Ammon's horn (tissue), 1 donor: Measurements from ENCODE around the gene ABRACL.
"Not testable (repeated sequence)": the region's sequence is repeated elsewhere in the genome, so short reads cannot be mapped to it uniquely, and the experiment has no call there.

Source experiments
- DNase-seq: peaks from one replicate; pipeline ENCODE4 v3.0.0-alpha.2; 2016; ENCODE audit warnings: low spot score

The ABRACL gene, protein sequence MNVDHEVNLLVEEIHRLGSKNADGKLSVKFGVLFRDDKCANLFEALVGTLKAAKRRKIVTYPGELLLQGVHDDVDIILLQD

DNA sequence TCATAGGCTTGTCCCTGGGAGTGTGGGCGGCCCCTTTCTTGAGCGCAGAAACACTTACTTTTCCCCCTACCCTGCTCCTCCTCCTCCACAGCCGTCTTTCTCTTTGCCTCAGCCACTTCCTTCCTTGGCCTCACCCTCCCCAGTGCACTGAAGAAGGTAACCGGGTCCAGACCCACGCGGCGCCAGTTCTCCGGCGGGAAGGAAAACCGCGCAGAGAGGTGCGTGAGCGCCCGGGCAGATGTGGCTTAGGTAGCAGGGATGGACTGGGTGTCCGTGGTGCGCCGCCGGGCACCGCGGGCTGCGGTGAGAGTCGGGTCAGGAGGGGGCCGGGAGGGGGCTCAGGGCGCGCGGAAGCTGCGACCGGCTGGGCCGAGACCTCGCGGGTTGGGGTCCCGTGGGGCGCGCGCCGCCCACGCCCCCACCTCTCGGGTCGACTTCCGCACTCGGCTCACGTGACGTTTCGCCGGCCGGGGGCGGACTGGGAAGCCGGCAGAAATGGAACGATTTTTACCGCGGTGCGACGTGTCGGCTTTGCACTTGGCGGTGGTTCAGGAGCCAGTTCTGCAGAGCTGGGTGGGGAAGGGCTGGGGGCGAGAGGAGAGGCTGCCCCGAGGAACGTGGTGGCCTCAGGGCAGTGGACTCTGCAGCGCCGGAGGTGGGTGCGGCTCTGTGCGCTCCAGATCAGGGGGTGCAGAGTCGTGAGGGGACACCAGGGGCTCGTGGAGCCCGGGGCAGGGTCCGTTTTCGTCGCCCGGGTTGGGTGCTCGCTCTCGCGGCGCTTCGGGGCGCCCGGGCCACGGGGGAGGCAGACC lies at the start of gene ABRACL:
ABRACL (plus strand) TSS at position 88 of the 812 bp plus-strand sequence. CDS start 5,416 bp downstream, outside the sequence.
- DNase-seq: peak; percentile 47

- DNase-seq: no peak
Observed at GRCh38 chr6:138979365-138979764, 49.2 kb upstream of the ABRACL start.

DNA sequence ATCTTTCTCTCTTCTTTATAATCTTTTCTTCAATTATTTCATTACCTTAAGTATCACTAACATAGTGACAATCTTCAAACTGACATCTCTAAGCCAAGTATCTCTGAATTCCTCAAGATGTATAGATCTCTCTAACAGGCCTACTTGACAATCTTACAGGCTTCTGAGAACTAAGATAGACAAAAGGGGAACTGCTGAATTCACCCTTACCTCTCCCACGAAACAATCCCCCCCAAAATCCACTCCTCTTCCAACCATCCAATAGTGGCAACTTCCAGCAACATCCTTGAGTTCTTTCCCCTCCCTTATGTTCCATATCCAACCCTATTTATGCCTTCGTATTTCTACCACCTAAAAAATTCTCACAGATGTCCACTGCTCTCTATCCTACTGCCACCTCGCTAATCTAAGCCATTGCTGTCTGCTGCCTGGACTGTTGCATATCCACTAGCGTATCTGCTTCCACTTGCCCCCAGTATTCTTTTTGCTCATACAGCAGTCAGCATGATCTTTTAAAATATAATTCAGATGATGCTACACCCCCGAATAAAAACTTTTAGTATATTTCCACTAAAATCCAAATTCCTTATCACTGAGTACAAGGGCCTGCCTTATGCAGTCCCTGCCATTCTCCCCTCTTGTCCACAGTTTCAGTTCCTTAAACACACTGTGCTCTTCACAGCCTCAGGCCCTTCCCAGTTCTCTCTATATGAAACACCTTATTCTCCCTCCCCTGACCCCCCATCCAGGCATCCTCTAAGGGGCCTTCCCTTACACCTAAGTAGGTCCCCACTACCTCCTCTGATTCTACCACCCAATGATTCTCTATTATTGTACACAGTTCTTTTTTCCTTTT lies 48.5 kb upstream of the ABRACL start:
- DNase-seq: no peak

GRCh38 chr6:138981416-138981815 lies 47.1 kb upstream of the ABRACL start:
- no peak for DNase-seq

GRCh38 chr6:138986578-138986977 lies 42.0 kb upstream of the ABRACL start:
- no peak for DNase-seq

GRCh38 chr6:138987080-138987642 lies 41.4 kb upstream of the ABRACL start:
- peak; percentile 25 for DNase-seq

DNA sequence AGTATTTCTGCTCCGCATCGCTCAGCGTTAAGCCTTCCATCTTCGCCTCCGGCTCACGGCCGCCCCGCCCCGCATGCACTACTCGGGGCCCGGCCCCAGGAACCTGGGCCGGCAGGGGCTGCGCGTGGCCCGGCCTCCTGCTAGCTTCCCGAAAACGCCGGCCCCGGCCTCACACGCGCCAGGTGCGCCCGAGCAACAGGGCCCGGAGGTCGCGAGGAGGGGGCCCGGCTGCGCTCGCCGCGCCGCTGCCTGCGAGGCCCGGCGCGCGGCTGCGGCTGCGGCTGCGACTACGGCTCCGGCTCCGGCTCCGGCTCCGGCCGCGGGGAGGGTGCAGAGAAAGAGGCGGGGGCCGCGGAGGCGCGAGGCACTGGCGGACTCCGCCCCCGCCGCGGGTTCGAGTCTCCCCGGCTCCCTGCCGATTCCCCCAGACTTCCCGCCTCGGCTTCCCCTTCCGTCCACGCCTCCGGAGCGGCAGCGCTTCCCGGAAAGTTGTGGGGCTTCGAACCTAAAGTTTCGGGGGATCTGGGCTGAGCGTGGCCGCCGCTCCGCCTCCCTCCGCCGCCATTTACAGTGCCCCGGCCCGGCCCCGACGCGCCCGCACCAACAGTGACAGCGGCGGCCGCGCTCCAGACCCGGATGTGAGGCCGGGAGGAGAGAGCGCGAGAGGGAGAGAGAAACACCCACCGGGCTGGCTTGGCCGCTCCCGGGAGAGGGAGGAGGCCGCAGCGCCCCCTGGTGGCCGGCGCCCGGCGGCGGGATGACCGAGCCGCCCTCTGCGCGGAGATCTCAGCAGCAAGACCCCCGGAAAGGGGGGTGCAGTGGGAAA lies 40.7 kb upstream of the ABRACL start, which contains the start of gene REPS1:
REPS1 (minus strand) TSS at position 611 of the 826 bp plus-strand sequence; CDS start at position 40, 571 bp downstream.
- DNase-seq: peak; percentile 88

- no peak for DNase-seq
Observed at GRCh38 chr6:138988469-138988834, 40.1 kb upstream of the ABRACL start.

DNA sequence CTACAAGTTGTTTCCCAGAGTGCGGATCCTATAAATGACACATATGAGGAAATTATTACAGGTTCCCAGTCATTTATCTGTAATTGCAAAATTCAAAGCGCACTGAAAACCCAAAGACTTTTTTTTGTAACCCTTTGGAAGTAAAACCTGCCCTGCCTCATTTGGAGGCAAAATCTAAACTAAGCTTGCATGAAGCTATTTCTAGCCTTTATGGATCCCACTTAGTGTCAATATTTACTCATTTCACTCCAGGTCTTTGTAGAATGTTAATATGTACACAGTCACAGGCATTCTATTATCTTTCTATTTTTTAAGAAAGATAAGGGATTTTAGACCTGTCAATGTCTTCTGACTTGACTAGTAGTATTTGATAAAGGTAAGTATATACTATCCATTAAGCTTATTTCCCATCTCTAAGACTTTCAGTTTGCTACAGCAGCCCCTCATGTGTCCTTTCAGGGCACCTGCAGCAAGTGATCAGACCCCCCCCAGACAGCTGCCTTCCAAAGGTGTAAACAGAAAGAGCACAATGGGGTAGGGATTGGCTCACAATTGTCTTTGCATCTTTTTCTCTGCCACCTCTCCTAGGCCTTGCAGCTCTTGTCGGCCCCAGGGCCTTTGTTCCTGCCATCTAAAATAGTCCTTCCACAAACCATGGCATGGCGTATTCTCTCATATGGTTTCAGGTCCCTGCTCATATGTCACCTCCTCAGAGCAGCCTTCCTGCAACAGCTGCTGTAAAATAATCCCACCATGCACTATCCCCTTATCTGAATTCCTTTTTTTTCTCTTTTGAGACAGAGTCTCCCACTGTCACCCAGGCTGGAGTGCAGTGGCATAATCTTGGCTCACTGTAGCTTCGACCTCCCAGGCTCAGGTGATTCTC lies 39.2 kb upstream of the ABRACL start:
- DNase-seq: no peak

DNA sequence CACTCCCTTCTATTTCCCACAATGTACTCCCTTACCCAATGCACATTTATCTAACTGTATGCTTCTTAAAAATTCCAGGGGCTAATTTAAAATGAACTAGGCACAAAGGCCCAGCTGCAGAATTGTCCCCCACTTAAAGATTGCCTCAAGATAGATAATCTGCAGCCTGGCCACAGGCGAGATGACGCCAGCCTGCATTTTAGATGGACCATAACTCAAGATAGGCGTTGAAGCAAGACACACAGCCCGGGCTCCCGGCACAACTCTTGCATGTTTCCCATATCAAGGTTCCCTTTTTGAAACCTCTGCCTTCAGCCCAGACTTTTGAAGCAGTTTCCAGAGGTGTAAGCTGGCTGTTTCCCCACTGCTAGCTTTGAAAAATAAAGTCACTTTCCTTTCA lies 37.3 kb upstream of the ABRACL start:
- no peak for DNase-seq

GRCh38 chr6:138992965-138993364 lies 35.6 kb upstream of the ABRACL start:
- not testable (repeated sequence) for DNase-seq

DNA sequence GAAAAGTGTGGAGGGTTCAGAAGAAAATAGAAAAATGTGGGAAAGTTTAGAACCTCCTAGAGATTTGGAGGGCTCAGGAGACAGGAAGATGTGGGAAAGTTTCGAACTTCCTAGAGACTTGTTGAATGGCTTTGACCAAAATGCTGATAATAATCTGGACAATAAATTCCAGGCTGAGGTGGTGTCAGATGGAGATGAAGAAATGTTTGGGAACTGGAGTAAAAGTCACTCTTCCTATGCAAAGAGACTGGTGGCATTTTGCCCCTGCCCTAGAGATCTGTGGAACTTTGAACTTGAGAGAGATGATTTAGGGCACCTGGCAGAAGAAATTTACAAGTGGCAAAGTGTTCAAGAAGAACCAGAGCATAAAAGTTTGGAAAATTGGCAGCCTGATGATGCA lies 35.1 kb upstream of the ABRACL start:
- DNase-seq: not testable (repeated sequence)

- no peak for DNase-seq
Observed at GRCh38 chr6:138996524-138996923, 32.0 kb upstream of the ABRACL start.

- no peak for DNase-seq
Observed at GRCh38 chr6:138997136-138997535, 31.4 kb upstream of the ABRACL start.

- DNase-seq: no peak
Observed at GRCh38 chr6:138999949-139000725, 28.4 kb upstream of the ABRACL start.

DNA sequence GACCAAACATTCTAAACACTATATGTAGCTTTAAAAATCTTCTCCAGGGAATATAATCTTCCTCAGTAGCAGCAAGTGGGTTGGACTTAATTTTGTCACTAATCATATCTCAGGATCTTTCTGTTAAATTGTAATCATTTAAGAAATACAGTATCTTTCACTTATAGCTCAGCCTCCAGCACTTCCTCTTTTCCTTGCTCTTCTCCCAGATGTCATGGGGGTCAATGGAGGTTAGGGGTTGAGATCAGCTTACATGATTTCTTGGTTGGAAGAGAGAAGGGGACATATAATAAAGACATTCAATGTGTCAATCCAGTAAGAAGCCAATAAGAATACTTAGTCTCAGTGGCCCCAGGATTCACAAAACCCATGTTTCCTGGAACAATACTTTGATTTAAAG lies 24.8 kb upstream of the ABRACL start:
- DNase-seq: no peak

- DNase-seq: no peak
Observed at GRCh38 chr6:139006477-139006876, 22.1 kb upstream of the ABRACL start.

DNA sequence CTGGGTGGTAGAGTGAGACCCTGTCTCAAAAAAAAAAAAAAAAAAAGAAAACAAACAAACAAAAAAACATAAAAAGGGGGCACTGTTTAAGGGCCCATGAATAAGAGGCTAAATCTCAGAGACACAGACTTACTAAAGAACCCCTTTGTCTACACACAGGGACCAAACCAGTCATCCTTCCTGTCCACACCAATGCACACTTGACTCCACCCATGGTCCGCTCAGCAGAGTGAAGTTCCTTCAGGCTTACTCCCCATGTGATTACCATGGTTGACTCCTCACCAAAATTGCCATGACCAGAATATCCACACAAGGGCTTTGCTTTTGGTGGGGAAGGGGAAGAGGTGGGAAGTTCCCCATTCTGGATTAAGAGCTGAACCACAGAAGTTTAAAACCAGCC lies 21.1 kb upstream of the ABRACL start:
- no peak for DNase-seq

GRCh38 chr6:139008117-139008516 lies 20.4 kb upstream of the ABRACL start:
- no peak for DNase-seq

GRCh38 chr6:139010674-139011073 lies 17.9 kb upstream of the ABRACL start:
- no peak for DNase-seq
